Measurements from ENCODE around the gene ABHD4.

The ABHD4 gene

DNA sequence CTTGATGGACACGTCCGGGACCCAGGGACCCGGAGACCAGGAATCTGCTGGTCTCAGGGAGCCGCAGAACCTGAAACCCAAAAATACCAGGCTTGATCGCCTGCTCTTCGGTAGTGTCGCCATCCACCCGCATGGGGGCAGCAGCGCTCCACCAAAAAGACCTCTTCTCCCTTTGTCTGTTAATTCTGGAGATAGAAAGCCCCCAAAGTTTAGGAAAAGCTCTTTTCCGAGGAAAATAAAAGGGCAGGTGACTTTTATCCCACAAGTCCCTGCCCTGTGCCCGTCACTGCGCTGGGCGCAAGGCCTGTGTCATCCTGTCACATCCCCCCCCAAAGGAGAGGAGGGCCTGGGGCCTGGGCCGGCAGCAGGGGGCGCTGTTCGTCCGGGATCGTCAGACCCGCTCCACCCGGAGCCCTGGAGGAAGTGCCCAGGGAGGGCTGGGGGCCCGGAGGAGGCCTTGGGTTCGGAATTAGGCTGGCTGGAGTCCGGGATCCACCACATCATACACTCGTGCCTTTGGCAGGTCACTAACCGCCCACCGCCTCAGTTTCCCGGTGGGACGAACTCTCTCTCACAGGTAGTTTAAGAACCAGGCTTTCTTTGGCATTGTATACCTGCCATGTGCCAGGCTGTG, 41.0 kb upstream of the ABHD4 start:
- POLR2A ChIA-PET, result interaction anchor here (0.7 to 1.7 kb wide), 4 partner anchors 9 to 79 kb away, joined by 3 to 8 read pairs (median 6); no protein-coding TSS in a partner anchor

DNA sequence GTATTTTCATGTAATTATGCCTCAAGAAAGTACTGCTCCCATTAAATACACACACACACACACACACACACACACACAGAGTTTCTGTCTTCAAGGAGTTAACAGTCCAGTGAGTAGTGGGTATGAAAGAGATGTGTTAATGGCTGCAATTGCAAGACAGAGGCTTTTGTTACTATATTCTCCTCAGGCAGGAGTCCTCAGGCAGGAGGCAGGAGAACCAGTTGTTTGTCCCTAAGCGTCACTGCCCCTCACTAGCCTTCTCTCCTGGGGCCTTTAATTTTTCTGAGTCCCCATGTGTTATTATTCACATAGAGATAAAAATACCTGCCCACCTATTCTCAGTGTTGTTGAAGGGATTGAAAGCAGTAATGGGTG, 40.3 kb upstream of the ABHD4 start:
- DNase-seq (ENCODE audit: extremely low spot score), result no peak
- CTCF ChIA-PET, result interaction anchor here (0.7 to 5.6 kb wide), 6 partner anchors 12 to 425 kb away, joined by 3 to 136 read pairs (median 3); no protein-coding TSS in a partner anchor
- POLR2A ChIA-PET, result no interaction called here
- TF ChIP-seq, protein P1, sequence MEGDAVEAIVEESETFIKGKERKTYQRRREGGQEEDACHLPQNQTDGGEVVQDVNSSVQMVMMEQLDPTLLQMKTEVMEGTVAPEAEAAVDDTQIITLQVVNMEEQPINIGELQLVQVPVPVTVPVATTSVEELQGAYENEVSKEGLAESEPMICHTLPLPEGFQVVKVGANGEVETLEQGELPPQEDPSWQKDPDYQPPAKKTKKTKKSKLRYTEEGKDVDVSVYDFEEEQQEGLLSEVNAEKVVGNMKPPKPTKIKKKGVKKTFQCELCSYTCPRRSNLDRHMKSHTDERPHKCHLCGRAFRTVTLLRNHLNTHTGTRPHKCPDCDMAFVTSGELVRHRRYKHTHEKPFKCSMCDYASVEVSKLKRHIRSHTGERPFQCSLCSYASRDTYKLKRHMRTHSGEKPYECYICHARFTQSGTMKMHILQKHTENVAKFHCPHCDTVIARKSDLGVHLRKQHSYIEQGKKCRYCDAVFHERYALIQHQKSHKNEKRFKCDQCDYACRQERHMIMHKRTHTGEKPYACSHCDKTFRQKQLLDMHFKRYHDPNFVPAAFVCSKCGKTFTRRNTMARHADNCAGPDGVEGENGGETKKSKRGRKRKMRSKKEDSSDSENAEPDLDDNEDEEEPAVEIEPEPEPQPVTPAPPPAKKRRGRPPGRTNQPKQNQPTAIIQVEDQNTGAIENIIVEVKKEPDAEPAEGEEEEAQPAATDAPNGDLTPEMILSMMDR (IDR thresholded peaks at IDR 0.05; ENCODE audit: control extremely low read depth, extremely low read depth, low read depth, missing control alignments), result no peak

More for the DNA sequence above, 41.0 kb upstream of the ABHD4 start:
- TF ChIP-seq, protein P1 (IDR thresholded peaks at IDR 0.05; ENCODE audit: control extremely low read depth, extremely low read depth, low read depth, missing control alignments), result peak; percentile 92
- peak; percentile 77 for DNase-seq (ENCODE audit: extremely low spot score)
- CTCF ChIA-PET, result interaction anchor here (0.6 to 3.5 kb wide), 69 partner anchors 11 to 501 kb away, joined by 3 to 210 read pairs (median 6); partner anchors contain the start of genes ABHD4, CDH24, DAD1 and OXA1L

DNA sequence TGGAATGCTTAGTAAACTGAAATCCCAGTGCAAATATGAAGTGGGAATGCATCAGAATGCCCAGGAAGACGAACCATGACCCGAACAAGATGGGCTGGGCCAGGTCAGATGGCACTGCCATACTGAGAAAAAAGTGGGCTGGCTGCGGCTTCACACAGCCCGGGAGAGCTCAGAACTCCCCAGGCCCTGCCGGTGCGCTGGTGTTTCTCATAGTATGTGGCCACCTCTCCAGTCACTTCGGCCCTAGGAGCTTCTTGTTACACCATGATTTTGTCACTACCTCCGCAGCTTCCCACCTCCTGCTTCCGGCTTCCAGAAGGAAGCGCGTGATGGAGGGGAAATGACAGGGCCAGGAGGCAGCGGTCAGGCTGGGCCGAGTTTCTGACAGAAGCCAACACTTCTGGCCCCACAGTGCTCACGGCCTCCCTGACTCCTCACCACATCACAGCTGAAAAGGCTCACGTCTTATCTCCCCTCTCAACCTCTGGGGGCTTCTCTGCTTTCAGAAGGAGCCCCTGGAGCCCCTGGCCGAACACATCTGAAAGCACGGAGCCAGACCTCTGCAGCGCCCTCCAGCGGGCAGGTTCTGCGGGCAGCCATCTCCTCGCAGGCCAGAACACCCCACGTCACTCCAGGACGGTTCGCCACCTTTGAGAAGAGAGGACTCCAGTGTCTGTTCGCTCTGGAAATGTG, 39.7 kb upstream of the ABHD4 start:
- no peak for DNase-seq (ENCODE audit: extremely low spot score)
- POLR2A ChIA-PET, result interaction anchor here (0.6 kb wide), 1 partner anchor 369 kb away, joined by 3 read pairs; no protein-coding TSS in a partner anchor
- CTCF ChIA-PET, result interaction anchor here (0.7 to 5.6 kb wide), 6 partner anchors 11 to 424 kb away, joined by 3 to 136 read pairs (median 3); no protein-coding TSS in a partner anchor
- TF ChIP-seq, protein P1 (IDR thresholded peaks at IDR 0.05; ENCODE audit: control extremely low read depth, extremely low read depth, low read depth, missing control alignments), result no peak

DNA sequence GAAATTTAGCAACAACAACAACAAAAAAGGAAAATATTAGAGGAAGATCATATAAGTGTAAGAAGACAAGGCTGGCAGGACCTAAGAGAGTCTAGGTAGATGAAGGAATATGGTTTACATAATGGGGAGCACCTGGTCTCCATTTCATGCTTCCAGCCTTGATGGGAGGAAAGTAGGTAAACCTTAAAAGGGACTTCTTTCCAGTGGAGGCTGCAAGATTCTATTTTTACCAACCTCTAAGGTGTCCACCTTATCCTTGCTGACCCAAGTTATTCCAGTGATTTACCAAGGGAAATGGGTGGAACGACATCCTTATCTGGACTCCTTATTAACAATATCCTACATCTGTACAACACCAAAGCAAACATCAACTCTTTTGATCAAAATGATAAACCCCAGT, 39.1 kb upstream of the ABHD4 start:
- TF ChIP-seq, protein P1 (IDR thresholded peaks at IDR 0.05; ENCODE audit: control extremely low read depth, extremely low read depth, low read depth, missing control alignments), result no peak
- DNase-seq (ENCODE audit: extremely low spot score), result no peak
- ChIA-PET POLR2A (interaction anchor here (1.1 kb wide), 1 partner anchor 11 kb away, joined by 3 read pairs; no protein-coding TSS in a partner anchor), CTCF (interaction anchor here (1.2 to 5.6 kb wide), 7 partner anchors 10 to 294 kb away, joined by 3 to 136 read pairs (median 6); no protein-coding TSS in a partner anchor)

DNA sequence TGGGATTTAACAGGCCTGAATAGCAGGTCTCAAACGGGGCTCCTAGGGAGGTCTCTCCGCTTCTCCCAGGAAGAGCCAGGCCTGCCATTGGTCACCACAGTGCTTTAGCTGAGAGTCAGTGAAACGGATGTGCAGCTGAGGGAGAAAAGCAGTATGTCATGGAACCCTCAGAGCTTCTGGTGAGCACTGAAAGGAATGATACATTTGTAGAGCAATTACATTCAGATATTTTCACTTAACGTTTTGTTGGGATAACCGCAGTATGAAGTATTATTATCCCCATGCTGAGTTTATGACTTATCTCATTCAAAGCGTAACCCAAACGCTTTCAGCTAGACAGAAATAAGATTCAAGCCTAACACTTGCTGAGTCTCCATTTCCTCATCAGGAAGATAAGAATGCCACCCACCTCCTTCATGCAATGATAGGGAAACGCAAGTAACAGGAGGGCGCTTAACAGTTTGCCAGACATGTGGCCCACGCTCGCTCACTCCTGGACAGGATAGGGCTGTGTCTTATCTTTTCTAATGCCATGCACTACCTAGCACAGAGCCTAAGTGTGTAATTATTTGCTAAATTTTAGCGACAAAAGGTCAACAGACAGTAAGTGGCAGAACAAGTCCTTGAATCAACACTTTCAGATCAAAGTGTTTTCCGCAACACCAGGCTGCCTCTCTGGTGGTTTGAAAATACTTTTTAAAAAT, 37.3 kb upstream of the ABHD4 start:
- POLR2A ChIA-PET, result interaction anchor here (0.9 kb wide), 1 partner anchor 28 kb away, joined by 3 read pairs; the partner anchor contains the start of gene DAD1

More for the DNA sequence above, 37.3 kb upstream of the ABHD4 start:
- TF ChIP-seq, protein P1 (IDR thresholded peaks at IDR 0.05; ENCODE audit: control extremely low read depth, extremely low read depth, low read depth, missing control alignments), result no peak
- no peak for DNase-seq (ENCODE audit: extremely low spot score)
- CTCF ChIA-PET, result interaction anchor here (0.8 to 5.6 kb wide), 19 partner anchors 9 to 426 kb away, joined by 3 to 136 read pairs (median 3); partner anchors contain the start of gene DAD1

Measured in GM10248 (cell line).